Fibroblast of skin of scalp (primary cell): Measurements from ENCODE around the gene SUGCT.

Source experiments
- DNase-seq: peaks from one replicate; pipeline ENCODE4 v3.0.0-alpha.2; 2013

The SUGCT gene

GRCh38 chr7:40884241-40884640, 749.4 kb downstream of the SUGCT start:
- DNase-seq = peak; percentile 98

- DNase-seq = peak; percentile 55
Observed at GRCh38 chr7:40885503-40885902, 750.7 kb downstream of the SUGCT start.

GRCh38 chr7:40887099-40887498, 752.3 kb downstream of the SUGCT start:
- peak; percentile 78 for DNase-seq

- no peak for DNase-seq
Observed at GRCh38 chr7:40888499-40888898, 753.7 kb downstream of the SUGCT start.

- DNase-seq = no peak
Observed at GRCh38 chr7:40889099-40889498, 754.3 kb downstream of the SUGCT start.

GRCh38 chr7:40889539-40889938, 754.7 kb downstream of the SUGCT start:
- DNase-seq = no peak

- DNase-seq = no peak
Observed at GRCh38 chr7:40890088-40890692, 755.4 kb downstream of the SUGCT start.

GRCh38 chr7:40891232-40891631, 756.4 kb downstream of the SUGCT start:
- DNase-seq = no peak

GRCh38 chr7:40899151-40899550, 764.3 kb downstream of the SUGCT start:
- DNase-seq = no peak

GRCh38 chr7:40899636-40900507, 765.1 kb downstream of the SUGCT start:
- no peak for DNase-seq

GRCh38 chr7:40903872-40904271, 769.1 kb downstream of the SUGCT start:
- DNase-seq = no peak

- DNase-seq = no peak
Observed at GRCh38 chr7:40907286-40907685, 772.5 kb downstream of the SUGCT start.

- no peak for DNase-seq
Observed at GRCh38 chr7:40909346-40909980, 774.7 kb downstream of the SUGCT start.
